ENCODE data around the gene SMC5. TPM values are rescaled to one million over a fixed set of nuclear protein-coding genes. Genes with fewer than 3 reads are reported as not detected.

SMC5 gene
- total RNA-seq, 4 donors from 2014 or later, result 17.9 to 65.5 (median 35.4) TPM

GRCh38 chr9:70297141-70297540, 38.4 kb downstream of the SMC5 start:
- no peaks in the 10 kb centered on the region for H3K27me3 ChIP-seq
- H3K9me3 ChIP-seq, result no peaks in the 10 kb centered on the region
- no peak overlapping the region for H3K4me3 ChIP-seq
- intact Hi-C loops (cut with DNase I; ENCODE audit: low total_unique reads), result no loop called here
- H3K4me1 ChIP-seq, result no peaks in the 10 kb centered on the region
- no peaks in the 10 kb centered on the region for H3K36me3 ChIP-seq
- no peak for DNase-seq
- H3K27ac ChIP-seq, result no peak overlapping the region
- TF ChIP-seq CTCF (IDR thresholded peaks at IDR 0.05) (no peak), POLR2A (IDR thresholded peaks at IDR 0.05) (no peak)

- no peak for DNase-seq
- Histone ChIP-seq H3K4me3 (no peak overlapping the region), H3K9me3 (no peaks in the 10 kb centered on the region), H3K36me3 (no peaks in the 10 kb centered on the region), H3K27me3 (no peaks in the 10 kb centered on the region), H3K27ac (no peak overlapping the region), H3K4me1 (no peaks in the 10 kb centered on the region)
- intact Hi-C loops (cut with DNase I; ENCODE audit: low total_unique reads), result no loop called here
- no peak for TF ChIP-seq CTCF (IDR thresholded peaks at IDR 0.05)
- no peak for TF ChIP-seq POLR2A (IDR thresholded peaks at IDR 0.05)
Observed at GRCh38 chr9:70298245-70298771, 39.5 kb downstream of the SMC5 start.

- Histone ChIP-seq H3K27ac (no peak overlapping the region), H3K36me3 (no peaks in the 10 kb centered on the region), H3K9me3 (no peaks in the 10 kb centered on the region), H3K4me3 (no peak overlapping the region), H3K27me3 (no peaks in the 10 kb centered on the region), H3K4me1 (no peaks in the 10 kb centered on the region)
- intact Hi-C loops (cut with DNase I; ENCODE audit: low total_unique reads), result no loop called here
- no peak for DNase-seq
- TF ChIP-seq CTCF (IDR thresholded peaks at IDR 0.05), result no peak
- no peak for TF ChIP-seq POLR2A (IDR thresholded peaks at IDR 0.05)
Observed at GRCh38 chr9:70303268-70303667, 44.5 kb downstream of the SMC5 start.

GRCh38 chr9:70304810-70305209, 46.0 kb downstream of the SMC5 start:
- H3K27ac ChIP-seq, result no peak overlapping the region
- no peak for DNase-seq
- no peaks in the 10 kb centered on the region for H3K4me1 ChIP-seq
- TF ChIP-seq CTCF (IDR thresholded peaks at IDR 0.05) (no peak), POLR2A (IDR thresholded peaks at IDR 0.05) (no peak)
- H3K36me3 ChIP-seq, result no peaks in the 10 kb centered on the region
- H3K9me3 ChIP-seq, result no peaks in the 10 kb centered on the region
- H3K27me3 ChIP-seq, result no peaks in the 10 kb centered on the region
- H3K4me3 ChIP-seq, result no peak overlapping the region
- intact Hi-C loops (cut with DNase I; ENCODE audit: low total_unique reads), result no loop called here

GRCh38 chr9:70315389-70315788, 56.6 kb downstream of the SMC5 start:
- TF ChIP-seq CTCF (IDR thresholded peaks at IDR 0.05) (no peak), POLR2A (IDR thresholded peaks at IDR 0.05) (no peak)
- no peaks in the 10 kb centered on the region for H3K4me1 ChIP-seq
- H3K27me3 ChIP-seq, result no peaks in the 10 kb centered on the region
- no peaks in the 10 kb centered on the region for H3K36me3 ChIP-seq
- no peaks in the 10 kb centered on the region for H3K9me3 ChIP-seq
- no peak for DNase-seq
- intact Hi-C loops (cut with DNase I; ENCODE audit: low total_unique reads), result no loop called here
- H3K4me3 ChIP-seq, result no peak overlapping the region
- no peak overlapping the region for H3K27ac ChIP-seq

All from uterus (tissue), 4 donors.